SK-N-SH (cell line): ENCODE measurements around the gene STK32A. TPM values are rescaled to one million over a fixed set of nuclear protein-coding genes. Genes with fewer than 3 reads are reported as not detected.

Experiments
- CTCF ChIA-PET: fragments of 300-600, 350-600 bp; formaldehyde crosslinking; extraction: SDS; loops from one replicate; lab custom pipeline; 2021; lab: Yijun Ruan, JAX
- POLR2A ChIA-PET: fragments of 350-600 bp; sonication (Branson Sonifier 250); formaldehyde crosslinking; extraction: SDS; loops from one replicate; lab custom pipeline; 2020; ENCODE audit warnings: antibody characterized with exemption, inconsistent platforms; lab: Yijun Ruan, JAX
- DNase-seq: peaks from one replicate; pipeline ENCODE4 v3.0.0; 2012
- H2AFZ ChIP-seq: fragments of 200-600 bp; sonication (generic); 2 replicates; pipeline ENCODE4 v1.8.1; 2016; ENCODE audit warnings: antibody characterized with exemption, mild to moderate bottlenecking, low read depth
- H3F3A ChIP-seq: fragments of 200-600 bp; sonication (generic); replicated peaks from 2 replicates; pipeline ENCODE3; 2016; ENCODE audit warnings: antibody characterized with exemption, mild to moderate bottlenecking; ENCODE audit not compliant: insufficient read depth
- H3K27ac ChIP-seq, 2 experiments: fragments of 200-500 bp in 1 of 2; fragments of 200-600 bp in 1 of 2; sonication (Bioruptor generic) in 1 of 2; sonication (generic), shearing (Covaris generic) in 1 of 2; 2 replicates each; pipeline versions ENCODE4 v1.5.1 to v1.6.1; 2014 to 2016; ENCODE audit warnings: low read depth in 2 of 2, inconsistent platforms in 1 of 2, low read length in 1 of 2, mild to moderate bottlenecking in 1 of 2, mixed read lengths in 1 of 2
- H3K27me3 ChIP-seq: fragments of 200-600 bp; sonication (generic), shearing (Covaris generic); 2 replicates; pipeline ENCODE4 v1.6.1; 2016; ENCODE audit warnings: mixed run types; ENCODE audit not compliant: insufficient read depth
- H3K36me3 ChIP-seq, 2 experiments: fragments of 200-500 bp in 1 of 2; fragments of 200-600 bp in 1 of 2; sonication (Bioruptor generic) in 1 of 2; sonication (generic) in 1 of 2; replicated peaks in 1 of 2; 2 replicates each; pipeline versions ENCODE3 to v1.5.1; 2014 to 2016; ENCODE audit warnings: low read length in 1 of 2, mild to moderate bottlenecking in 1 of 2; ENCODE audit not compliant: insufficient read depth in 2 of 2, control insufficient read depth in 1 of 2
- H3K4me1 ChIP-seq, 2 experiments: fragments of 200-500 bp in 1 of 2; fragments of 200-600 bp in 1 of 2; sonication (Bioruptor generic) in 1 of 2; sonication (generic), shearing (Covaris generic) in 1 of 2; 2 replicates each; pipeline versions ENCODE4 v1.5.1 to v1.6.1; 2014 to 2016; ENCODE audit warnings: low read depth in 1 of 2, low read length in 1 of 2, mixed run types in 1 of 2; ENCODE audit not compliant: insufficient read depth in 2 of 2, control insufficient read depth in 1 of 2
- H3K4me2 ChIP-seq: fragments of 200-600 bp; sonication (generic), shearing (Covaris generic); 2 replicates; pipeline ENCODE4 v1.6.1; 2017; ENCODE audit warnings: mixed run types
- H3K4me3 ChIP-seq, 2 experiments: fragments of 200-500 bp in 1 of 2; fragments of 200-600 bp in 1 of 2; sonication (Bioruptor generic) in 1 of 2; sonication (generic), shearing (Covaris generic) in 1 of 2; 2 replicates each; pipeline versions ENCODE4 v1.5.1 to v1.8.1; 2014 to 2016; ENCODE audit warnings: low read depth in 2 of 2, inconsistent platforms in 1 of 2, low read length in 1 of 2, mild to moderate bottlenecking in 1 of 2, mixed read lengths in 1 of 2, moderate library complexity in 1 of 2
- H3K79me2 ChIP-seq: fragments of 200-600 bp; sonication (generic); 2 replicates; pipeline ENCODE4 v1.8.1; 2017; ENCODE audit warnings: mild to moderate bottlenecking; ENCODE audit not compliant: insufficient read depth
- H3K9ac ChIP-seq: fragments of 200-600 bp; sonication (generic); 2 replicates; pipeline ENCODE4 v1.6.1; 2017; ENCODE audit warnings: mixed run types
- H3K9me2 ChIP-seq: fragments of 200-600 bp; sonication (generic); 2 replicates; pipeline ENCODE4 v1.6.1; 2017; ENCODE audit warnings: mixed run types
- H3K9me3 ChIP-seq: fragments of 200-600 bp; sonication (generic); 2 replicates; pipeline ENCODE4 v1.6.1; 2017; ENCODE audit warnings: mixed run types, mild to moderate bottlenecking, moderate library complexity
- H4K20me1 ChIP-seq: fragments of 200-600 bp; sonication (generic); 2 replicates; pipeline ENCODE4 v1.6.1; 2017; ENCODE audit warnings: mild to moderate bottlenecking, mixed run types; ENCODE audit not compliant: insufficient read depth
- CHD2 ChIP-seq: fragments of 150-350 bp; IDR thresholded peaks from 2 replicates; pipeline ENCODE4 v1.6.1; 2018; ENCODE audit warnings: low read length; ENCODE audit not compliant: partially characterized antibody
- EP300 ChIP-seq, 2 experiments: IDR thresholded peaks; 2 replicates each; pipeline versions ENCODE4 v1.4.0 to v1.6.1; 2012; ENCODE audit warnings: borderline replicate concordance in 1 of 2, low read depth in 1 of 2, low read length in 1 of 2
- FOSL2 ChIP-seq: IDR thresholded peaks from 2 replicates; pipeline ENCODE4 v1.4.0; 2012; ENCODE audit warnings: low read depth, mild to moderate bottlenecking, moderate library complexity, borderline replicate concordance
- FOXM1 ChIP-seq: IDR thresholded peaks from 2 replicates; pipeline ENCODE4 v1.4.0; 2012; ENCODE audit warnings: low read depth, mild to moderate bottlenecking
- GABPA ChIP-seq: IDR thresholded peaks from 2 replicates; pipeline ENCODE4 v1.4.0; 2012; ENCODE audit warnings: low read depth, mild to moderate bottlenecking
- GATA2 ChIP-seq: sonication (generic); formaldehyde crosslinking; IDR thresholded peaks from 2 replicates; pipeline ENCODE4 v1.5.0; 2020; ENCODE audit warnings: mild to moderate bottlenecking, missing genetic modification reagents
- MXI1 ChIP-seq: IDR thresholded peaks from 2 replicates; pipeline ENCODE4 v1.6.1; 2012; ENCODE audit warnings: mild to moderate bottlenecking, low read depth, low read length, improper control_type of control experiment
- NFIC ChIP-seq: IDR thresholded peaks from 2 replicates; pipeline ENCODE4 v1.4.0; 2012; ENCODE audit warnings: borderline replicate concordance
- NRF1 ChIP-seq: IDR thresholded peaks from 2 replicates; pipeline ENCODE4 v1.6.1; 2012; ENCODE audit warnings: low read depth, mild to moderate bottlenecking, low read length
- POLR2AphosphoS5 ChIP-seq: IDR thresholded peaks from 2 replicates; pipeline ENCODE4 v1.6.1; 2012; ENCODE audit warnings: low read depth, low read length
- RCOR1 ChIP-seq: fragments of 150-350 bp; IDR thresholded peaks from 2 replicates; pipeline ENCODE4 v1.6.1; 2017; ENCODE audit warnings: antibody characterized with exemption, low read length
- TAF1 ChIP-seq: IDR thresholded peaks from 2 replicates; pipeline ENCODE4 v1.6.1; 2012; ENCODE audit warnings: low read depth, mild to moderate bottlenecking, low read length, moderate library complexity, borderline replicate concordance
- TCF12 ChIP-seq: IDR thresholded peaks from 2 replicates; pipeline ENCODE4 v1.4.0; 2012
- TEAD4 ChIP-seq: IDR thresholded peaks from 2 replicates; pipeline ENCODE4 v1.4.0; 2012; ENCODE audit warnings: mild to moderate bottlenecking, borderline replicate concordance; ENCODE audit not compliant: insufficient read depth
- YY1 ChIP-seq: IDR thresholded peaks from 2 replicates; pipeline ENCODE4 v1.4.0; 2012; ENCODE audit warnings: low read depth, mild to moderate bottlenecking
- WGBS: methylation state at CpG from one replicate; pipeline ENCODE4 v1.1.6; 2017; ENCODE audit warnings: low lambda C conversion rate; 5-methylcytosine and 5-hydroxymethylcytosine counted together
- polyA plus RNA-seq, 3 experiments: library from polyadenylated mRNA; depleted of rRNA; stranded (reverse); fragments of >200 nt; gene quantifications; 2 replicates each; pipeline ENCODE4 v1.2.3, GENCODE V29; 2012
- TF ChIP-seq, protein P1 (sequence below): IDR thresholded peaks from 2 replicates; pipeline ENCODE4; 2012
- TF ChIP-seq, protein P2 (sequence below): IDR thresholded peaks from 2 replicates; pipeline ENCODE4 v1.4.0; 2012; ENCODE audit warnings: low read depth, borderline replicate concordance
- TF ChIP-seq, protein P3 (sequence below): IDR thresholded peaks from 2 replicates; pipeline ENCODE4 v1.4.0; 2012; ENCODE audit warnings: low read depth
- TF ChIP-seq, protein P4 (sequence below): IDR thresholded peaks from 2 replicates; pipeline ENCODE4 v1.6.1; 2012; ENCODE audit warnings: mild to moderate bottlenecking, low read depth, low read length, moderate library complexity

Gene STK32A
- polyA plus RNA-seq, 1 of the 3 experiments (the other 2 are of a cell fraction) = 0.20 TPM

DNA sequence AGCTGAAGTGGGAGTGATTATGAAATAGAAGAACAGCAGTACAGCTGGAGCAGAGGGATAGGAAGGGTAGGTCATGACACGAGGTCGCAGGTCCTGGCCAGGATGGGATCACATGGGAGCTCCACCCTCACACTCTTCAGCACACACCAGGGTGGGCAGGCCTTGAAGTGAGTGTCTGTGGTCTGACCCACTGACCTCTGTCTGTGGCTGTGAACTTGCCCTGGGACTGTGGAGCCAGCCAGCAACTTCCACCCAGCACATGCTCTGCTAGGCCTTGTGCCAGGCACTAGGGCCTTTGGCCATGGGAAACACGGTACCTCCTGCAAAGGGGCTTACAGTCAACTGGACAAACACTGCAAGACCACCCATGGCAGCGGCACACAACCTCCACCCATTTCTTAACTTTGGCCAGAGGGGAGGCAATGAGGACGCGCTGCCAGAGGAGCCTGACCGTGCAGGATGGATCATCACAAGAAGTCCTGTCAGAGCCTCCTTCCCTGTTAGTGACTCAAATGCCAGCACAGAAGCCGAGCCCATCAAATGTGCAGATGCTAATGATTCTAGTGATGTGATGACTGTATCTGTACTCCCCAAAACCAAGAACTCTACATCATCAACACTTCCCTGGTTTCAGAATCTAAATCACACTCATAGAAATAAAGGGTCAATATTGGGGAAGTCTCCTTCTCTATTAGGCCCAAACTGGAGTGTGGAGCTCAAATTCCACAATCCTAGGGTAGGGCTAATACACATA is 161.4 kb downstream of the STK32A start:
- peaks cover 0 to 22% of the 10 kb centered on the region in 2 experiments; a peak in 2 of 4 replicates for H3K4me1 ChIP-seq
- no peaks in the 10 kb centered on the region for H3F3A ChIP-seq
- POLR2A ChIA-PET = no interaction called here
- H4K20me1 ChIP-seq = no peaks in the 10 kb centered on the region
- H2AFZ ChIP-seq = no peak overlapping the region
- DNase-seq = no peak
- H3K27me3 ChIP-seq = no peaks in the 10 kb centered on the region
- no peaks in the 10 kb centered on the region for H3K9me2 ChIP-seq
- H3K27ac ChIP-seq = no peak overlapping the region
- H3K9me3 ChIP-seq = no peaks in the 10 kb centered on the region
- H3K79me2 ChIP-seq = no peaks in the 10 kb centered on the region
- TF ChIP-seq FOSL2 (no peak), TAF1 (no peak), CHD2 (no peak), EP300 (IDR thresholded peaks at IDR 0.05; ENCODE audit: borderline replicate concordance in 1 of 2, low read depth in 1 of 2, low read length in 1 of 2) (no peak)
- TF ChIP-seq, protein P1, sequence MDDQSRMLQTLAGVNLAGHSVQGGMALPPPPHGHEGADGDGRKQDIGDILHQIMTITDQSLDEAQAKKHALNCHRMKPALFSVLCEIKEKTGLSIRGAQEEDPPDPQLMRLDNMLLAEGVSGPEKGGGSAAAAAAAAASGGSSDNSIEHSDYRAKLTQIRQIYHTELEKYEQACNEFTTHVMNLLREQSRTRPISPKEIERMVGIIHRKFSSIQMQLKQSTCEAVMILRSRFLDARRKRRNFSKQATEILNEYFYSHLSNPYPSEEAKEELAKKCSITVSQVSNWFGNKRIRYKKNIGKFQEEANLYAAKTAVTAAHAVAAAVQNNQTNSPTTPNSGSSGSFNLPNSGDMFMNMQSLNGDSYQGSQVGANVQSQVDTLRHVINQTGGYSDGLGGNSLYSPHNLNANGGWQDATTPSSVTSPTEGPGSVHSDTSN = no peak
- H3K9ac ChIP-seq = no peak overlapping the region
- CTCF ChIA-PET = interaction anchor here (1.0 to 2.4 kb wide), 4 partner anchors 10 to 182 kb away, joined by 3 to 8 read pairs (median 6); no protein-coding TSS in a partner anchor
- no peak overlapping the region for H3K4me2 ChIP-seq
- H3K4me3 ChIP-seq = no peak overlapping the region
- peaks cover 72 to 96% of the 10 kb centered on the region in 2 experiments for H3K36me3 ChIP-seq
- WGBS = 93% methylated on average over 5 of the region's 8 CpGs

DNA sequence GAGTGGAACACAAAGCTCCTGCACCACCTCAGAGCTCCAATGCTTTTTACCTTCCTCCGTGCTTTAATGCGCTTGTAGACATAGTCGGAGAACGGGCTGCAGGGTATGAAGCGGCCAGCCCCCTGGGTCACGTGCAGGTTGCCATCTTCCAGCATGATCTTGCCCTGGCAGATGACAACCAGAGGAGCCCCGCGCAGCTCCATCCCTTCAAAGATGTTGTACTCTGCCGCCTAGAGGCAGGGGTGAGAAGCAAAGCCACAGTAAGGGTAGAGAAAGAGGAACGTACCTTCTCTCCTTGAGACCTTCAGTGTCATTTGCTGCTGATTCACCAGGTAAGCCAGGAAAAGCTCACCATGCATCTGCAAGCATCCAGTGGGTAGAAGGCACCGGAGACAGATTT is 162.8 kb downstream of the STK32A start:
- Histone ChIP-seq H4K20me1 (no peaks in the 10 kb centered on the region), H3K9me2 (no peaks in the 10 kb centered on the region), H3K27ac (no peak overlapping the region), H3K4me3 (no peak overlapping the region), H3K27me3 (no peaks in the 10 kb centered on the region), H3K79me2 (no peaks in the 10 kb centered on the region), H3K9ac (no peak overlapping the region), H3K9me3 (no peaks in the 10 kb centered on the region), H3K4me2 (no peak overlapping the region), H3K4me1 (peaks cover 0 to 18% of the 10 kb centered on the region in 2 experiments; a peak in 2 of 4 replicates), H3F3A (peaks cover 2% of the 10 kb centered on the region), H2AFZ (no peak overlapping the region), H3K36me3 (peaks cover 79 to 91% of the 10 kb centered on the region in 2 experiments)
- no peak for TF ChIP-seq NRF1
- no peak for TF ChIP-seq GATA2
- TF ChIP-seq FOXM1 = no peak
- TF ChIP-seq, protein P2, sequence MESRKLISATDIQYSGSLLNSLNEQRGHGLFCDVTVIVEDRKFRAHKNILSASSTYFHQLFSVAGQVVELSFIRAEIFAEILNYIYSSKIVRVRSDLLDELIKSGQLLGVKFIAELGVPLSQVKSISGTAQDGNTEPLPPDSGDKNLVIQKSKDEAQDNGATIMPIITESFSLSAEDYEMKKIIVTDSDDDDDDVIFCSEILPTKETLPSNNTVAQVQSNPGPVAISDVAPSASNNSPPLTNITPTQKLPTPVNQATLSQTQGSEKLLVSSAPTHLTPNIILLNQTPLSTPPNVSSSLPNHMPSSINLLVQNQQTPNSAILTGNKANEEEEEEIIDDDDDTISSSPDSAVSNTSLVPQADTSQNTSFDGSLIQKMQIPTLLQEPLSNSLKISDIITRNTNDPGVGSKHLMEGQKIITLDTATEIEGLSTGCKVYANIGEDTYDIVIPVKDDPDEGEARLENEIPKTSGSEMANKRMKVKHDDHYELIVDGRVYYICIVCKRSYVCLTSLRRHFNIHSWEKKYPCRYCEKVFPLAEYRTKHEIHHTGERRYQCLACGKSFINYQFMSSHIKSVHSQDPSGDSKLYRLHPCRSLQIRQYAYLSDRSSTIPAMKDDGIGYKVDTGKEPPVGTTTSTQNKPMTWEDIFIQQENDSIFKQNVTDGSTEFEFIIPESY = no peak
- TF ChIP-seq POLR2AphosphoS5 = no peak
- TF ChIP-seq, protein P3, sequence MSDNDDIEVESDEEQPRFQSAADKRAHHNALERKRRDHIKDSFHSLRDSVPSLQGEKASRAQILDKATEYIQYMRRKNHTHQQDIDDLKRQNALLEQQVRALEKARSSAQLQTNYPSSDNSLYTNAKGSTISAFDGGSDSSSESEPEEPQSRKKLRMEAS = no peak
- no peak for TF ChIP-seq NFIC
- no peak for TF ChIP-seq MXI1
- TF ChIP-seq RCOR1 = no peak
- no peak for TF ChIP-seq TCF12
- no peak for TF ChIP-seq TEAD4
- no peak for TF ChIP-seq FOSL2
- TF ChIP-seq GABPA = no peak
- no peak for TF ChIP-seq YY1
- TF ChIP-seq, protein P4, sequence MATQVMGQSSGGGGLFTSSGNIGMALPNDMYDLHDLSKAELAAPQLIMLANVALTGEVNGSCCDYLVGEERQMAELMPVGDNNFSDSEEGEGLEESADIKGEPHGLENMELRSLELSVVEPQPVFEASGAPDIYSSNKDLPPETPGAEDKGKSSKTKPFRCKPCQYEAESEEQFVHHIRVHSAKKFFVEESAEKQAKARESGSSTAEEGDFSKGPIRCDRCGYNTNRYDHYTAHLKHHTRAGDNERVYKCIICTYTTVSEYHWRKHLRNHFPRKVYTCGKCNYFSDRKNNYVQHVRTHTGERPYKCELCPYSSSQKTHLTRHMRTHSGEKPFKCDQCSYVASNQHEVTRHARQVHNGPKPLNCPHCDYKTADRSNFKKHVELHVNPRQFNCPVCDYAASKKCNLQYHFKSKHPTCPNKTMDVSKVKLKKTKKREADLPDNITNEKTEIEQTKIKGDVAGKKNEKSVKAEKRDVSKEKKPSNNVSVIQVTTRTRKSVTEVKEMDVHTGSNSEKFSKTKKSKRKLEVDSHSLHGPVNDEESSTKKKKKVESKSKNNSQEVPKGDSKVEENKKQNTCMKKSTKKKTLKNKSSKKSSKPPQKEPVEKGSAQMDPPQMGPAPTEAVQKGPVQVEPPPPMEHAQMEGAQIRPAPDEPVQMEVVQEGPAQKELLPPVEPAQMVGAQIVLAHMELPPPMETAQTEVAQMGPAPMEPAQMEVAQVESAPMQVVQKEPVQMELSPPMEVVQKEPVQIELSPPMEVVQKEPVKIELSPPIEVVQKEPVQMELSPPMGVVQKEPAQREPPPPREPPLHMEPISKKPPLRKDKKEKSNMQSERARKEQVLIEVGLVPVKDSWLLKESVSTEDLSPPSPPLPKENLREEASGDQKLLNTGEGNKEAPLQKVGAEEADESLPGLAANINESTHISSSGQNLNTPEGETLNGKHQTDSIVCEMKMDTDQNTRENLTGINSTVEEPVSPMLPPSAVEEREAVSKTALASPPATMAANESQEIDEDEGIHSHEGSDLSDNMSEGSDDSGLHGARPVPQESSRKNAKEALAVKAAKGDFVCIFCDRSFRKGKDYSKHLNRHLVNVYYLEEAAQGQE = no peak
- ChIA-PET POLR2A (no interaction called here), CTCF (interaction anchor here (0.6 to 2.4 kb wide), 10 partner anchors 9 to 205 kb away, joined by 3 to 14 read pairs (median 4); no protein-coding TSS in a partner anchor)
- WGBS = 90% methylated on average over 10 of the region's 11 CpGs
- no peak for DNase-seq
